COLO829 (cell line): ENCODE measurements around the gene FER1L5.

Experiments used
- DNase-seq: peaks from one replicate; pipeline ENCODE4 v3.0.0; 2012; ENCODE audit warnings: low spot score

FER1L5 gene

DNA sequence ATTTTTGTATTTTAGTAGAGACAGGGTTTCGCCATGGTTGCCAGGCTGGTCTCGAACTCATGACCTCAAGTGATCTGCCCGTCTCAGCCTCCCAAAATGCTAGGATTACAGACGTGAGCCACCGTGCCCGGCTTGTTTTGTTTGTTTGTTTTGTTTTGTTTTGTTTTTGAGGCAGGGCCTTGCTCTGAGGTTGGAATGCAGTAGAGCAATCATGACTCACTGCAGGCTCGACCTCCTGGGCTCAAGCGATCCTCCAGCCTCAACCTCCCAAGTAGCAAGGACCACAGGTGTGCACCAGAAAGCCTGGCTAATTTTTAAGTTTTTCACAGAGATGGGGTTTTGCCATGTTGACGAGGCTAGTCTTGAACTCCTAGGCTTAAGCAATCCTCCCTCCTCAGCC lies 109.2 kb downstream of the FER1L5 start:
- no peak for DNase-seq

GRCh38 chr2:96753661-96754282 lies 111.2 kb downstream of the FER1L5 start:
- DNase-seq = no peak

DNA sequence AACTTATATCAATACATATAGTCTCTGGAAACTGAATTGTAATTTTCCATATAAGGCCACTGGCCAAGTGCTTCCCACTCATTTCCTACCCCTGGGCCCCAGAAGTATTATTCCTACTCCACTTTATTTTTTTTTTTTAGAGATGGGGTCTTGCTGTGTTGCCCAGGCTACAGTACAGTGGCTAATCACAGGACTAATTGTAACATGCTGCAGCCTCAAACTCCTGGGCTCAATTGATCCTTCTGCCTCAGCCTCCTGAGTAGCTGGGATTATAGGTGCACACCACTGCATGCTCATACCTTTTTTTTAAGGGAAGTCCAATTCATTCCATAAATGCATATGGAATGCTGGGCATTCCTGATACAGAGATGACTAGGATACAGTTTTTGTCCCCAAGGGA lies 111.8 kb downstream of the FER1L5 start:
- no peak for DNase-seq
